ENCODE data around the gene RAB3GAP2.
"Not testable (repeated sequence)": the region's sequence is repeated elsewhere in the genome, so short reads cannot be mapped to it uniquely, and the experiment has no call there.

The RAB3GAP2 gene

DNA sequence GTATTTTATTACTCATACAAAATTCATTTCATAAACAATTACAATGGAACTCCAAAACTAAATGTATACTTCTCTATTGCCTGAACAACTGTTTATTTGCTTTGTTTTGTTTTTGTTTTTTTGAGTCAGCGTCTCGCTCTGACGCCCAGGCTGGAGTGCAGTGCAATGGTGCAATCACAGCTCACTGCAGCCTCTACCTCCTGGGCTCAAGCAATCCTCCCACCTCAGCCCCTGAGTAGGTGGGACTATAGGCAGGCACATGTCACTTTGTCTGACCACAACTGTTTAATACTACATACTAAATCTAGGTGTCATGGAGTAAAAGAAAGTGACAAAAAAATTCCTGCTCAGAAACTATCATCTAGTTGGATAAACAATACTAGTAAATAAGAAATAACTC is 49.3 kb downstream of the RAB3GAP2 start:
- no peak overlapping the region for H3K4me3 ChIP-seq (ENCODE audit: low read depth, low read length)
- DNase-seq (ENCODE audit: low read depth, low spot score): no peak
- ChIA-PET CTCF (no interaction called here), POLR2A (no interaction called here)
- TF ChIP-seq, protein P1, sequence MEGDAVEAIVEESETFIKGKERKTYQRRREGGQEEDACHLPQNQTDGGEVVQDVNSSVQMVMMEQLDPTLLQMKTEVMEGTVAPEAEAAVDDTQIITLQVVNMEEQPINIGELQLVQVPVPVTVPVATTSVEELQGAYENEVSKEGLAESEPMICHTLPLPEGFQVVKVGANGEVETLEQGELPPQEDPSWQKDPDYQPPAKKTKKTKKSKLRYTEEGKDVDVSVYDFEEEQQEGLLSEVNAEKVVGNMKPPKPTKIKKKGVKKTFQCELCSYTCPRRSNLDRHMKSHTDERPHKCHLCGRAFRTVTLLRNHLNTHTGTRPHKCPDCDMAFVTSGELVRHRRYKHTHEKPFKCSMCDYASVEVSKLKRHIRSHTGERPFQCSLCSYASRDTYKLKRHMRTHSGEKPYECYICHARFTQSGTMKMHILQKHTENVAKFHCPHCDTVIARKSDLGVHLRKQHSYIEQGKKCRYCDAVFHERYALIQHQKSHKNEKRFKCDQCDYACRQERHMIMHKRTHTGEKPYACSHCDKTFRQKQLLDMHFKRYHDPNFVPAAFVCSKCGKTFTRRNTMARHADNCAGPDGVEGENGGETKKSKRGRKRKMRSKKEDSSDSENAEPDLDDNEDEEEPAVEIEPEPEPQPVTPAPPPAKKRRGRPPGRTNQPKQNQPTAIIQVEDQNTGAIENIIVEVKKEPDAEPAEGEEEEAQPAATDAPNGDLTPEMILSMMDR (IDR thresholded peaks at IDR 0.05; ENCODE audit: insufficient read depth, low read length, missing control alignments): no peak

DNA sequence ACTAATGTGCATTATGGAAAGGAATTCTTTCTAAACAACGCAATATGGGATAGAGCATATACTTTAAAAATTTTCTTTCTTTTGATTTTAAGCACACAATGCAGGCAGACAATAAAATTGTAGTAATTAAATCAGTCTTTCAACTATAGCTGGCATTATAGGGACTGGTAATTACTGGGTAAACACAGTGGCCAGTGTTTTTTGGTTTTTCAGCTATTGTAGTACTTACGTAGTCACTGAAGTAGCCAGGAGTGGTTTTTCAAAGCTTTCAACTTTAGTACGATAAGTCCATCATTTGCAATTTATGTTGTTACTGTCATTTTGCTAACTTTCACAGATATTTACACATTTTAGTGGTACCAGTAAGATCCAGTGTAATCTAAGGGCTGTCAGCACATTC is 50.6 kb downstream of the RAB3GAP2 start:
- no peak for DNase-seq (ENCODE audit: low read depth, low spot score)
- ChIA-PET CTCF (interaction anchor here (1.5 kb wide), 1 partner anchor 13 kb away, joined by 4 read pairs; no protein-coding TSS in a partner anchor), POLR2A (no interaction called here)
- TF ChIP-seq, protein P1 (IDR thresholded peaks at IDR 0.05; ENCODE audit: insufficient read depth, low read length, missing control alignments): no peak
- no peak overlapping the region for H3K4me3 ChIP-seq (ENCODE audit: low read depth, low read length)

DNA sequence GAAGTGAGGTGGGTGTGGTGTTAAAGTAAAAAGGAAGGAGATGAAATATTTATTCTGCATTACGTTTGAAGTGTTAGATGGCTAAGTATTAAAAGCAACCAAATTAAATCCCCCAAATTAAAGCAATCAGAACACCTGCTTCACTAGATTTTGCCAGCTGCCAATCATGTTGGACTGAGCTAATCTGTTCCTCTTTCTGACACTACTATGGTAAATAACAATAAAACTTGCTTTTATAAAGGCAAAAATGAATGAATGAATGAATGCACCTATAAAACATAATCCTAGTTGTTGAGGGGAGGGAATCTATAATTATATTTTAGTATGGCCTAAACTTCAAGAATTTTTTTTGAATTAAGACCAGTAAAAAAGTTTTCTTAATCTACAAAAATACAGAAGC is 51.0 kb downstream of the RAB3GAP2 start:
- POLR2A ChIA-PET: interaction anchor here (0.6 kb wide), 1 partner anchor 110 kb away, joined by 6 read pairs; no protein-coding TSS in a partner anchor
- H3K4me3 ChIP-seq (ENCODE audit: low read depth, low read length): no peak overlapping the region

DNA sequence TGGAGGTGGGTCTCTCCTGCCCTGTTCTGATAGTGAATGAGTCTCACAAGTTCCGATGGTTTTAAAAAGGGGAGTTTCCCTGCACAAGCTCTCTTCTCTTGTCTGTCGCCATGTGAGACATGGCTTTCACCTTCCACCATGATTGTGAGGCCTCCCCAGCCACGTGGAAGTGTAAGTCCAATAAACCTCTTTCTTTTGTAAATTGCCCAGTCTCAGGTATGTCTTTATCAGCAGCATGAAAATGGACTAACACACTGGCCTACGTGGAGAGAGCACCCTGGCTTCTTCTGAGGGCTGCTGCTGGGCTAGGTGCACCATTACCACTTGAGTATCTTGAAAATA is 51.6 kb downstream of the RAB3GAP2 start:
- POLR2A ChIA-PET: interaction anchor here (0.6 kb wide), 1 partner anchor 109 kb away, joined by 6 read pairs; no protein-coding TSS in a partner anchor
- not testable (repeated sequence) for DNase-seq (ENCODE audit: low read depth, low spot score)

More for the DNA sequence above, 51.0 kb downstream of the RAB3GAP2 start:
- TF ChIP-seq, protein P1 (IDR thresholded peaks at IDR 0.05; ENCODE audit: insufficient read depth, low read length, missing control alignments): no peak
- DNase-seq (ENCODE audit: low read depth, low spot score): no peak
- CTCF ChIA-PET: interaction anchor here (1.5 to 3.0 kb wide), 2 partner anchors 13 to 555 kb away, joined by 4 to 20 read pairs; no protein-coding TSS in a partner anchor

DNA sequence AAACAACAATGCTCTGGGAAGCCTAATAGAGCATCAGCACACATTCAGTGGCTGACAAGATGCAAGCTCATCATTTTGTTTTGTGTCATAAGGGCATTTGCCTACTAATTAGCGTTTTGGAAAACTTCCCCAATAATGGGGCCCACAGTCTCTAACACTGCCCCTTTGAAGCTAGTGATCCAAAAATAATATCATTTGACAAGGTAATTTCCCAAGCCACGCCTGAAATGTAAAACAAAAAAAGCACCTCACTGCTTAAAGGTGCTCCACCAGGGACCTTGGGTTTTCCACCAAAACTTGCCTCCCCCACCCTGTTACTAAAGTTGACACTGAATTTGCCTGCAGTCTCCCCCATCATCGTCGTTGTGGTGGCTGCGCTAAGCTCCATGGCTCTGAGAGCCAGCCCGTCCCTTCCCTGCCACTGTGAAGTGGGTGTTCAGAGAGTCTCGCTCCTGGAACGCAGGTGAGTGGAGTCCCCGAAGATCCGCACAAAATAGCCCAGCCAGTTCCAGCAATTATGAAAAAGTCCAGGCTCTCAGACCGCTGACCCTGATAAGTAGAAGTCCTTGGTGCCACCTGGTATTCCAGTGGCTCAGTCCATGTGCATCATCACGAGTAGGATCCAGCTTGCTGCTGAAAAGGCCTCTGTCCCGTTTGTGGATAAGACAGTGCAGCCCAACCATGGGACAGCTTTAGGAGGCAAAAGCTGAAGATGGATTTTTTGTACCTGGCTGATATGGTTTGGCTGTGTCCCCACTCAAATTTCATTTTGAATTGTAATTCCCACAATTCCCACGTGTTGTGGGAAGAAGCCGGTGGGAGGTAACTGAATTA is 52.2 kb downstream of the RAB3GAP2 start:
- H3K4me3 ChIP-seq (ENCODE audit: low read depth, low read length): no peak overlapping the region
- TF ChIP-seq, protein P1 (IDR thresholded peaks at IDR 0.05; ENCODE audit: insufficient read depth, low read length, missing control alignments): no peak
- POLR2A ChIA-PET: no interaction called here
- CTCF ChIA-PET: interaction anchor here (0.9 to 4.8 kb wide), 15 partner anchors 8 to 556 kb away, joined by 3 to 20 read pairs (median 5); partner anchors contain the start of gene RAB3GAP2
- no peak for DNase-seq (ENCODE audit: low read depth, low spot score)

More for the DNA sequence above, 51.6 kb downstream of the RAB3GAP2 start:
- CTCF ChIA-PET: interaction anchor here (0.9 to 4.8 kb wide), 8 partner anchors 13 to 556 kb away, joined by 3 to 20 read pairs (median 6); partner anchors contain the start of gene RAB3GAP2
- H3K4me3 ChIP-seq (ENCODE audit: low read depth, low read length): not testable (repeated sequence)

DNA sequence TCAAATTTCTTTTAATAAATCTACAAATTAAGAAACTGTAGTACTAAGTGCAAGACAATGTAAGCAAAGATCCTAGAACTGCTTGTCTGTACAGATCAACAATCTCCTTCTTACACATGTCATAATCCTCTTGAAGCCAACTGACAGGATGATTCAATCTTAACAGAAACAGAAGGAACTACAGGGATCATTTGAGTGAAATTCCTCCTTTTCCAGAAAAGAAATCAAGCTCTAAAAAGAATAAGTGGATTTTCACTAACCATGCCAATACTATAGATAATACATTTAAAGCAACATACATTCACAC is 53.2 kb downstream of the RAB3GAP2 start:
- CTCF ChIA-PET: interaction anchor here (0.7 to 4.8 kb wide), 19 partner anchors 9 to 576 kb away, joined by 3 to 20 read pairs (median 5); partner anchors contain the start of gene RAB3GAP2
- TF ChIP-seq, protein P1 (IDR thresholded peaks at IDR 0.05; ENCODE audit: insufficient read depth, low read length, missing control alignments): no peak
- DNase-seq (ENCODE audit: low read depth, low spot score): no peak
- POLR2A ChIA-PET: interaction anchor here (1.1 kb wide), 1 partner anchor 12 kb away, joined by 6 read pairs; no protein-coding TSS in a partner anchor
- H3K4me3 ChIP-seq (ENCODE audit: low read depth, low read length): no peak overlapping the region
